Activated CD4-positive, alpha-beta T cell treated with anti-CD3 and anti-CD28 coated beads, Interleukin-2, amount 10 ng/mL, durations not matched to agents 24 days and 14 days (primary cell): ENCODE measurements around the gene PLCB1. TPM values are rescaled to one million over a fixed set of nuclear protein-coding genes. Genes with fewer than 3 reads are reported as not detected.

Experiments used
- DNase-seq: peaks from one replicate; pipeline ENCODE4 v3.0.0; 2022
- H3K27ac Mint-ChIP-seq: one replicate; pipeline ENCODE4 v1.8.0; 2022; ENCODE audit warnings: mild to moderate bottlenecking, mixed read lengths
- H3K27me3 Mint-ChIP-seq: one replicate; pipeline ENCODE4 v1.8.0; 2022; ENCODE audit warnings: mixed read lengths
- H3K36me3 Mint-ChIP-seq: one replicate; pipeline ENCODE4 v1.8.0; 2022; ENCODE audit warnings: low read depth, mild to moderate bottlenecking, mixed read lengths
- H3K4me1 Mint-ChIP-seq: one replicate; pipeline ENCODE4 v1.8.0; 2021; ENCODE audit warnings: mixed read lengths
- H3K4me3 Mint-ChIP-seq: one replicate; pipeline ENCODE4 v1.8.0; 2022; ENCODE audit warnings: mild to moderate bottlenecking, moderate library complexity, mixed read lengths
- H3K9me3 Mint-ChIP-seq: one replicate; pipeline ENCODE4 v1.8.0; 2021; ENCODE audit warnings: mixed read lengths
- intact Hi-C: fragments of 100-400 bp; cut with micrococcal nuclease; formaldehyde crosslinking; loops from one replicate; pipeline ENCODE4 v1.15.1; 2023
- total RNA-seq: library from RNA; stranded (reverse); gene quantifications from 2 replicates; pipeline ENCODE4 v1.2.3, GENCODE V29; 2022

Gene PLCB1
- total RNA-seq, 1 donor from 2014 or later, result 1.2 TPM

GRCh38 chr20:8774412-8774811 is 642.3 kb downstream of the PLCB1 start:
- no peaks in the 10 kb centered on the region for H3K36me3 Mint-ChIP-seq
- H3K4me1 Mint-ChIP-seq, result no peaks in the 10 kb centered on the region
- H3K9me3 Mint-ChIP-seq, result no peaks in the 10 kb centered on the region
- no peak overlapping the region for H3K4me3 Mint-ChIP-seq
- DNase-seq, result no peak
- intact Hi-C loops, result no loop called here
- no peaks in the 10 kb centered on the region for H3K27me3 Mint-ChIP-seq
- no peak overlapping the region for H3K27ac Mint-ChIP-seq

- Mint-ChIP-seq H3K9me3 (no peaks in the 10 kb centered on the region), H3K4me3 (no peak overlapping the region), H3K27me3 (no peaks in the 10 kb centered on the region), H3K36me3 (no peaks in the 10 kb centered on the region), H3K4me1 (no peaks in the 10 kb centered on the region), H3K27ac (no peak overlapping the region)
- DNase-seq, result no peak
- intact Hi-C loops, result no loop called here
Measured at GRCh38 chr20:8777911-8778310, 645.8 kb downstream of the PLCB1 start.

GRCh38 chr20:8778387-8778786 is 646.3 kb downstream of the PLCB1 start:
- H3K4me1 Mint-ChIP-seq, result no peaks in the 10 kb centered on the region

GRCh38 chr20:8780915-8781314 is 648.8 kb downstream of the PLCB1 start:
- no peak overlapping the region for H3K27ac Mint-ChIP-seq
- no peaks in the 10 kb centered on the region for H3K9me3 Mint-ChIP-seq
- no peaks in the 10 kb centered on the region for H3K4me1 Mint-ChIP-seq
- intact Hi-C loops, result no loop called here
- H3K27me3 Mint-ChIP-seq, result no peaks in the 10 kb centered on the region
- no peaks in the 10 kb centered on the region for H3K36me3 Mint-ChIP-seq
- DNase-seq, result no peak
- H3K4me3 Mint-ChIP-seq, result no peak overlapping the region

More at GRCh38 chr20:8778387-8778786, 646.3 kb downstream of the PLCB1 start:
- Mint-ChIP-seq H3K4me3 (no peak overlapping the region), H3K27ac (no peak overlapping the region), H3K36me3 (no peaks in the 10 kb centered on the region), H3K27me3 (no peaks in the 10 kb centered on the region), H3K9me3 (no peaks in the 10 kb centered on the region)
- no peak for DNase-seq
- intact Hi-C loops, result no loop called here

- no peak for DNase-seq
Measured at GRCh38 chr20:8782804-8783203, 650.7 kb downstream of the PLCB1 start.

GRCh38 chr20:8783734-8784133 is 651.7 kb downstream of the PLCB1 start:
- Mint-ChIP-seq H3K4me1 (no peaks in the 10 kb centered on the region), H3K36me3 (no peaks in the 10 kb centered on the region), H3K4me3 (no peak overlapping the region), H3K9me3 (no peaks in the 10 kb centered on the region), H3K27me3 (no peaks in the 10 kb centered on the region), H3K27ac (no peak overlapping the region)
- no peak for DNase-seq
- intact Hi-C loops, result no loop called here

More at GRCh38 chr20:8782804-8783203, 650.7 kb downstream of the PLCB1 start:
- no peak overlapping the region for H3K4me3 Mint-ChIP-seq
- H3K9me3 Mint-ChIP-seq, result no peaks in the 10 kb centered on the region
- intact Hi-C loops, result no loop called here
- no peak overlapping the region for H3K27ac Mint-ChIP-seq
- H3K27me3 Mint-ChIP-seq, result no peaks in the 10 kb centered on the region
- no peaks in the 10 kb centered on the region for H3K4me1 Mint-ChIP-seq
- H3K36me3 Mint-ChIP-seq, result no peaks in the 10 kb centered on the region

- Mint-ChIP-seq H3K4me3 (no peak overlapping the region), H3K27ac (no peak overlapping the region), H3K4me1 (no peaks in the 10 kb centered on the region), H3K9me3 (no peaks in the 10 kb centered on the region), H3K36me3 (no peaks in the 10 kb centered on the region), H3K27me3 (no peaks in the 10 kb centered on the region)
- intact Hi-C loops, result no loop called here
- no peak for DNase-seq
Measured at GRCh38 chr20:8786383-8786782, 654.3 kb downstream of the PLCB1 start.

- intact Hi-C loops, result no loop called here
- no peak overlapping the region for H3K27ac Mint-ChIP-seq
- no peak for DNase-seq
- H3K4me3 Mint-ChIP-seq, result no peak overlapping the region
- no peaks in the 10 kb centered on the region for H3K27me3 Mint-ChIP-seq
- H3K9me3 Mint-ChIP-seq, result no peaks in the 10 kb centered on the region
- H3K4me1 Mint-ChIP-seq, result no peaks in the 10 kb centered on the region
- H3K36me3 Mint-ChIP-seq, result no peaks in the 10 kb centered on the region
Measured at GRCh38 chr20:8787090-8787489, 655.0 kb downstream of the PLCB1 start.

GRCh38 chr20:8788275-8788674 is 656.2 kb downstream of the PLCB1 start:
- Mint-ChIP-seq H3K27me3 (peaks cover 2% of the 10 kb centered on the region), H3K9me3 (no peaks in the 10 kb centered on the region), H3K36me3 (no peaks in the 10 kb centered on the region), H3K4me3 (no peak overlapping the region), H3K27ac (no peak overlapping the region), H3K4me1 (no peaks in the 10 kb centered on the region)
- DNase-seq, result no peak
- intact Hi-C loops, result no loop called here

GRCh38 chr20:8788831-8789230 is 656.8 kb downstream of the PLCB1 start:
- Mint-ChIP-seq H3K4me3 (no peak overlapping the region), H3K9me3 (no peaks in the 10 kb centered on the region), H3K27ac (no peak overlapping the region), H3K36me3 (no peaks in the 10 kb centered on the region), H3K27me3 (peaks cover 2% of the 10 kb centered on the region), H3K4me1 (no peaks in the 10 kb centered on the region)
- intact Hi-C loops, result no loop called here
- DNase-seq, result no peak

GRCh38 chr20:8790442-8791074 is 658.5 kb downstream of the PLCB1 start:
- Mint-ChIP-seq H3K4me1 (no peaks in the 10 kb centered on the region), H3K27ac (no peak overlapping the region), H3K4me3 (no peak overlapping the region), H3K9me3 (no peaks in the 10 kb centered on the region), H3K27me3 (peaks cover 2% of the 10 kb centered on the region), H3K36me3 (no peaks in the 10 kb centered on the region)
- intact Hi-C loops, result no loop called here
- DNase-seq, result peak; percentile 58

- Mint-ChIP-seq H3K36me3 (no peaks in the 10 kb centered on the region), H3K4me1 (no peaks in the 10 kb centered on the region), H3K27ac (no peak overlapping the region), H3K4me3 (no peak overlapping the region), H3K27me3 (peaks cover 2% of the 10 kb centered on the region), H3K9me3 (no peaks in the 10 kb centered on the region)
- no peak for DNase-seq
- intact Hi-C loops, result no loop called here
Measured at GRCh38 chr20:8795404-8795803, 663.3 kb downstream of the PLCB1 start.

- no peaks in the 10 kb centered on the region for H3K36me3 Mint-ChIP-seq
- intact Hi-C loops, result no loop called here
- H3K27ac Mint-ChIP-seq, result no peak overlapping the region
Measured at GRCh38 chr20:8796088-8796660, 664.1 kb downstream of the PLCB1 start.

GRCh38 chr20:8798505-8798904 is 666.4 kb downstream of the PLCB1 start:
- no peak for DNase-seq
- Mint-ChIP-seq H3K9me3 (no peaks in the 10 kb centered on the region), H3K36me3 (no peaks in the 10 kb centered on the region), H3K27me3 (no peaks in the 10 kb centered on the region), H3K4me1 (no peaks in the 10 kb centered on the region), H3K4me3 (no peak overlapping the region), H3K27ac (no peak overlapping the region)
- intact Hi-C loops, result no loop called here

More at GRCh38 chr20:8796088-8796660, 664.1 kb downstream of the PLCB1 start:
- no peak overlapping the region for H3K4me3 Mint-ChIP-seq
- peaks cover 2% of the 10 kb centered on the region for H3K27me3 Mint-ChIP-seq
- H3K9me3 Mint-ChIP-seq, result no peaks in the 10 kb centered on the region
- no peaks in the 10 kb centered on the region for H3K4me1 Mint-ChIP-seq
- DNase-seq, result no peak

GRCh38 chr20:8800089-8800488 is 668.0 kb downstream of the PLCB1 start:
- no peak for DNase-seq
- intact Hi-C loops, result no loop called here
- Mint-ChIP-seq H3K36me3 (no peaks in the 10 kb centered on the region), H3K4me3 (no peak overlapping the region), H3K27me3 (no peaks in the 10 kb centered on the region), H3K9me3 (no peaks in the 10 kb centered on the region), H3K4me1 (no peaks in the 10 kb centered on the region), H3K27ac (no peak overlapping the region)
